Neural cell (in vitro differentiated cells): Measurements from ENCODE around the gene MED12.

Experiments
- EP300 ChIP-seq: fragments of 450-650 bp; conservative IDR thresholded peaks from 2 replicates; pipeline ENCODE4 v1.6.1; 2014; ENCODE audit warnings: antibody characterized with exemption, mild to moderate bottlenecking, moderate library complexity; ENCODE audit not compliant: poor library complexity, severe bottlenecking
- EZH2 ChIP-seq: fragments of 200-600, 300-800 bp; shearing (Covaris generic), sonication (generic); IDR thresholded peaks from 2 replicates; pipeline ENCODE4 v1.6.1; 2014; ENCODE audit warnings: antibody characterized with exemption, low read length, borderline replicate concordance, mild to moderate bottlenecking; ENCODE audit not compliant: insufficient read depth, poor library complexity, severe bottlenecking
- POLR2AphosphoS5 ChIP-seq: IDR thresholded peaks from 2 replicates; pipeline ENCODE4 v1.6.1; 2012
- TAF1 ChIP-seq: IDR thresholded peaks from 2 replicates; pipeline ENCODE4 v1.6.1; 2012; ENCODE audit warnings: low read depth
- TF ChIP-seq, protein P1 (sequence below): fragments of 450-650 bp; IDR thresholded peaks from 2 replicates; pipeline ENCODE4 v1.5.1; 2014; ENCODE audit warnings: antibody characterized with exemption, mild to moderate bottlenecking, moderate library complexity; ENCODE audit not compliant: poor library complexity, severe bottlenecking

DNA sequence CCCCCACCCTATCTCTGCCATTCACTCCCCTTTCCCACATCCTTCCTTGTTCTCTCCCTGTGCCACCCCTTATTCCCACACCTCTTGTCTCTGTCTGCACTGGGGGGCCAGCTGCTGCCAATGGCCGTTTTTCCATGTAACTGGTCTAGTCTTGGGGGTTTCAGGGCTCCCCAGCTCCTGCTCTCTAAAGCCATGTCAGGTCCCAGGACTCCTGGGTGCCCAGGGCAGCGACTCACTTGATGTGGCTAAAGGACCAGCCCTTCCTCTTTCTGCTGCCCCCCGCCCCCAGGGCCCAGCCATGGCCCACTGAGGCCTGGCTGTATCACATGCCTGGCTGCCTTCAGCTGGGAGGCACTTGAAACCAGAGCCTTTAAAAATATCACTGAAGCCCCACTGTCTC lies 36.2 kb downstream of the MED12 start:
- TF ChIP-seq, protein P1, sequence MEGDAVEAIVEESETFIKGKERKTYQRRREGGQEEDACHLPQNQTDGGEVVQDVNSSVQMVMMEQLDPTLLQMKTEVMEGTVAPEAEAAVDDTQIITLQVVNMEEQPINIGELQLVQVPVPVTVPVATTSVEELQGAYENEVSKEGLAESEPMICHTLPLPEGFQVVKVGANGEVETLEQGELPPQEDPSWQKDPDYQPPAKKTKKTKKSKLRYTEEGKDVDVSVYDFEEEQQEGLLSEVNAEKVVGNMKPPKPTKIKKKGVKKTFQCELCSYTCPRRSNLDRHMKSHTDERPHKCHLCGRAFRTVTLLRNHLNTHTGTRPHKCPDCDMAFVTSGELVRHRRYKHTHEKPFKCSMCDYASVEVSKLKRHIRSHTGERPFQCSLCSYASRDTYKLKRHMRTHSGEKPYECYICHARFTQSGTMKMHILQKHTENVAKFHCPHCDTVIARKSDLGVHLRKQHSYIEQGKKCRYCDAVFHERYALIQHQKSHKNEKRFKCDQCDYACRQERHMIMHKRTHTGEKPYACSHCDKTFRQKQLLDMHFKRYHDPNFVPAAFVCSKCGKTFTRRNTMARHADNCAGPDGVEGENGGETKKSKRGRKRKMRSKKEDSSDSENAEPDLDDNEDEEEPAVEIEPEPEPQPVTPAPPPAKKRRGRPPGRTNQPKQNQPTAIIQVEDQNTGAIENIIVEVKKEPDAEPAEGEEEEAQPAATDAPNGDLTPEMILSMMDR, result no peak
- TF ChIP-seq EZH2 (no peak), EP300 (no peak), POLR2AphosphoS5 (no peak), TAF1 (no peak)
